Thyroid gland (tissue), 4 donors: Measurements from ENCODE around the gene AGBL1.

Experiments
- POLR2A ChIP-seq, 2 donors: fragments of 450-650 bp; IDR thresholded peaks; one replicate each; pipeline ENCODE4 v1.6.1; 2017; ENCODE audit warnings: antibody characterized with exemption in 2 of 2, mild to moderate bottlenecking in 2 of 2, moderate library complexity in 1 of 2
- TF ChIP-seq, protein P1 (sequence below), 6 experiments: fragments of 200-600 bp in 3 of 6; fragments of 450-650 bp in 3 of 6; sonication (generic) in 3 of 6; IDR thresholded peaks; one replicate each; pipeline ENCODE4 v1.5.1; 2016 to 2019; ENCODE audit warnings: antibody characterized with exemption in 6 of 6, mild to moderate bottlenecking in 2 of 6, inconsistent platforms in 1 of 6, moderate library complexity in 1 of 6

DNA sequence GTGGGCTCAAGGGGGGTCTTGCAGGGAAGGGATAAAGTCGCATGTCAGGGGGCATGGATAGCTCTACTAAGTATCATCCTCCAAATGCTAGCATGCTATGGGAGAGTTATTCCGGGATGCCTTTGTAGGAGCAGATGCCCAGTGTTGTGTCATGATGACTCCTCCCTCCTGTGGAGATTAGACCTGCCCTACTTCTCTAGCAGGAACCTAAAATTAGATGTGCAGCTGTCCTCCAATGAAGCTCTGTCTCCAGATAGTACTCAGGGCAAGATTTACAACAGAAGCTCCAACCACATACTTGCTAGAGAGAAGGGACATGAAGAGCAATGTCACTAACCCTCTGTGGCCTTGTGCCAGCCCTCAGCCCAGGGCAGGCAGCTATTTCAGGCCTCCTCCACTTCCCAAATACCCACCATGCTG is 82.5 kb downstream of the AGBL1 start:
- TF ChIP-seq, protein P1, sequence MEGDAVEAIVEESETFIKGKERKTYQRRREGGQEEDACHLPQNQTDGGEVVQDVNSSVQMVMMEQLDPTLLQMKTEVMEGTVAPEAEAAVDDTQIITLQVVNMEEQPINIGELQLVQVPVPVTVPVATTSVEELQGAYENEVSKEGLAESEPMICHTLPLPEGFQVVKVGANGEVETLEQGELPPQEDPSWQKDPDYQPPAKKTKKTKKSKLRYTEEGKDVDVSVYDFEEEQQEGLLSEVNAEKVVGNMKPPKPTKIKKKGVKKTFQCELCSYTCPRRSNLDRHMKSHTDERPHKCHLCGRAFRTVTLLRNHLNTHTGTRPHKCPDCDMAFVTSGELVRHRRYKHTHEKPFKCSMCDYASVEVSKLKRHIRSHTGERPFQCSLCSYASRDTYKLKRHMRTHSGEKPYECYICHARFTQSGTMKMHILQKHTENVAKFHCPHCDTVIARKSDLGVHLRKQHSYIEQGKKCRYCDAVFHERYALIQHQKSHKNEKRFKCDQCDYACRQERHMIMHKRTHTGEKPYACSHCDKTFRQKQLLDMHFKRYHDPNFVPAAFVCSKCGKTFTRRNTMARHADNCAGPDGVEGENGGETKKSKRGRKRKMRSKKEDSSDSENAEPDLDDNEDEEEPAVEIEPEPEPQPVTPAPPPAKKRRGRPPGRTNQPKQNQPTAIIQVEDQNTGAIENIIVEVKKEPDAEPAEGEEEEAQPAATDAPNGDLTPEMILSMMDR (IDR thresholded peaks at IDR 0.05) = no peak
- TF ChIP-seq POLR2A (IDR thresholded peaks at IDR 0.05) = no peak
